CD4-positive, alpha-beta T cell treated with Interleukin-21 for 1 hour (primary cell): Measurements from ENCODE around the gene NOD1.

Experiments
- DNase-seq: peaks from one replicate; pipeline ENCODE4 v3.0.0-alpha.2; 2020

The NOD1 gene

GRCh38 chr7:30468791-30469190, 9.8 kb downstream of the NOD1 start:
- no peak for DNase-seq

- DNase-seq = no peak
Measured at GRCh38 chr7:30468041-30468440, 10.5 kb downstream of the NOD1 start.

- no peak for DNase-seq
Measured at GRCh38 chr7:30467271-30467670, 11.3 kb downstream of the NOD1 start.

- DNase-seq = no peak
Measured at GRCh38 chr7:30466266-30466665, 12.3 kb downstream of the NOD1 start.

- DNase-seq = no peak
Measured at GRCh38 chr7:30465811-30466180, 12.8 kb downstream of the NOD1 start.

- DNase-seq = no peak
Measured at GRCh38 chr7:30465046-30465810, 13.4 kb downstream of the NOD1 start.

GRCh38 chr7:30464231-30464671, 14.3 kb downstream of the NOD1 start:
- no peak for DNase-seq

GRCh38 chr7:30463405-30464145, 15.0 kb downstream of the NOD1 start:
- DNase-seq = no peak

GRCh38 chr7:30462179-30462578, 16.4 kb downstream of the NOD1 start:
- no peak for DNase-seq

GRCh38 chr7:30460246-30460633, 18.3 kb downstream of the NOD1 start:
- DNase-seq = no peak

- DNase-seq = no peak
Measured at GRCh38 chr7:30459591-30460245, 18.9 kb downstream of the NOD1 start.

- DNase-seq = no peak
Measured at GRCh38 chr7:30458311-30458710, 20.3 kb downstream of the NOD1 start.

GRCh38 chr7:30453921-30454320, 24.7 kb downstream of the NOD1 start:
- DNase-seq = no peak

- no peak for DNase-seq
Measured at GRCh38 chr7:30453016-30453415, 25.6 kb downstream of the NOD1 start.

- no peak for DNase-seq
Measured at GRCh38 chr7:30452280-30452930, 26.2 kb downstream of the NOD1 start.

GRCh38 chr7:30451539-30452279, 26.9 kb downstream of the NOD1 start:
- no peak for DNase-seq

- no peak for DNase-seq
Measured at GRCh38 chr7:30450983-30451497, 27.5 kb downstream of the NOD1 start.

GRCh38 chr7:30450240-30450982, 28.2 kb downstream of the NOD1 start:
- no peak for DNase-seq

- no peak for DNase-seq
Measured at GRCh38 chr7:30448461-30449189, 30.0 kb downstream of the NOD1 start.

GRCh38 chr7:30447466-30447865, 31.1 kb downstream of the NOD1 start:
- no peak for DNase-seq

GRCh38 chr7:30446266-30446665, 32.3 kb downstream of the NOD1 start:
- no peak for DNase-seq
